SU-DHL-6 (cell line): ENCODE measurements around the gene EVI5.

Source experiments
- EZH2phosphoT487 ChIP-seq: fragments of 200-600 bp; sonication (generic), shearing (Covaris generic); conservative IDR thresholded peaks from 2 replicates; pipeline ENCODE4 v1.6.1; 2018; ENCODE audit warnings: mild to moderate bottlenecking, antibody characterized with exemption, low read length, moderate library complexity, mixed read lengths
- TF ChIP-seq, protein P1 (sequence below): fragments of 200-600 bp; sonication (generic); IDR thresholded peaks from one replicate; pipeline ENCODE4 v1.5.1; 2017; ENCODE audit warnings: antibody characterized with exemption, mild to moderate bottlenecking, low read length, moderate library complexity; ENCODE audit not compliant: insufficient read depth, poor library complexity, severe bottlenecking

DNA sequence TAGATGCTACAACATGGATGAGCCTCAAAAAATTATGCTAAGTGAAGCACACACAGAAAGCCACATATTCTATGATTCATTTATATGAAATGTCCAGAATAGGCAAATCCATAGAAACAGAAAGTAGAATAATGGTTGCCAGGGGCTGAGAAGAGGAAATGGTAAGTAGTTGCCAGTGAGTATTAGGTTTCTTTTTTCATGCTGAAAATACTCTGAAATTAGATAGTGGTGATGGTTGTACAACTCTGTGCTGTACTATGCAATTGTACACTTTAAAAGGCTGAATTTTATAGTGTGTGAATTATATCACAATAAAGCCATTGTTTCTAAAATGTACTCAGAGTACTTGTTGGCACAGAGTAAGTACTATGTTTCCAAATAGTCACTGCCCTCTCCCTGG is 282.7 kb downstream of the EVI5 start:
- TF ChIP-seq, protein P1, sequence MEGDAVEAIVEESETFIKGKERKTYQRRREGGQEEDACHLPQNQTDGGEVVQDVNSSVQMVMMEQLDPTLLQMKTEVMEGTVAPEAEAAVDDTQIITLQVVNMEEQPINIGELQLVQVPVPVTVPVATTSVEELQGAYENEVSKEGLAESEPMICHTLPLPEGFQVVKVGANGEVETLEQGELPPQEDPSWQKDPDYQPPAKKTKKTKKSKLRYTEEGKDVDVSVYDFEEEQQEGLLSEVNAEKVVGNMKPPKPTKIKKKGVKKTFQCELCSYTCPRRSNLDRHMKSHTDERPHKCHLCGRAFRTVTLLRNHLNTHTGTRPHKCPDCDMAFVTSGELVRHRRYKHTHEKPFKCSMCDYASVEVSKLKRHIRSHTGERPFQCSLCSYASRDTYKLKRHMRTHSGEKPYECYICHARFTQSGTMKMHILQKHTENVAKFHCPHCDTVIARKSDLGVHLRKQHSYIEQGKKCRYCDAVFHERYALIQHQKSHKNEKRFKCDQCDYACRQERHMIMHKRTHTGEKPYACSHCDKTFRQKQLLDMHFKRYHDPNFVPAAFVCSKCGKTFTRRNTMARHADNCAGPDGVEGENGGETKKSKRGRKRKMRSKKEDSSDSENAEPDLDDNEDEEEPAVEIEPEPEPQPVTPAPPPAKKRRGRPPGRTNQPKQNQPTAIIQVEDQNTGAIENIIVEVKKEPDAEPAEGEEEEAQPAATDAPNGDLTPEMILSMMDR = no peak
- TF ChIP-seq EZH2phosphoT487 = no peak
